Measurements from ENCODE around the gene PRR3. TPM values are rescaled to one million over a fixed set of nuclear protein-coding genes. Genes with fewer than 3 reads are reported as not detected.

Gene PRR3
- total and polyA plus RNA-seq, 2 of the 13 experiments (the other 11 are each of a cell fraction or from before 2014, with no cell fraction given): 14.6 to 21.2 TPM

GRCh38 chr6:30555816-30556065 is 1.4 kb upstream of the PRR3 start (continued):
- TF ChIP-seq ZNF30 (CRISPR knock-in tag; IDR thresholded peaks at IDR 0.05): no peak
- TF ChIP-seq ZMYM3 (CRISPR knock-in tag; IDR thresholded peaks at IDR 0.05): no peak
- TF ChIP-seq ZNF543 (CRISPR knock-in tag; IDR thresholded peaks at IDR 0.05): 0 out of 2 replicates have a peak, but pooled peaks have one; percentile 63
- TF ChIP-seq UBTF (CRISPR knock-in tag; IDR thresholded peaks at IDR 0.05): 0 out of 2 replicates have a peak, but pooled peaks have one; percentile 5
- 0 out of 2 replicates have a peak, but pooled peaks have one; percentile 17 for TF ChIP-seq ARNTL (CRISPR knock-in tag; IDR thresholded peaks at IDR 0.05)
- 0 out of 2 replicates have a peak, but pooled peaks have one; percentile 5 for TF ChIP-seq CBFB (CRISPR knock-in tag; IDR thresholded peaks at IDR 0.05)
- peak; percentile 11; the same call in 1 of the 2 replicates for TF ChIP-seq ELF3 (CRISPR knock-in tag; IDR thresholded peaks at IDR 0.05)
- TF ChIP-seq DPF2 (CRISPR knock-in tag; IDR thresholded peaks at IDR 0.05; ENCODE audit: borderline replicate concordance, low read depth): 0 out of 2 replicates have a peak, but pooled peaks have one; percentile 44
- TF ChIP-seq ZBTB34 (CRISPR knock-in tag; IDR thresholded peaks at IDR 0.05): 0 out of 2 replicates have a peak, but pooled peaks have one; percentile 27
- TF ChIP-seq GABPA (IDR thresholded peaks at IDR 0.05; ENCODE audit: low read depth, low read length): peak; percentile 22; the same call in 1 of the 2 replicates
- no peak for TF ChIP-seq GABPA (CRISPR knock-in tag; IDR thresholded peaks at IDR 0.05; ENCODE audit: low read depth)
- 0 out of 2 replicates have a peak, but pooled peaks have one; percentile 39 for TF ChIP-seq ELF4 (CRISPR knock-in tag; IDR thresholded peaks at IDR 0.05; ENCODE audit: borderline replicate concordance)
- peak; percentile 31; the same call in 1 of the 2 replicates for TF ChIP-seq ZNF687 (CRISPR knock-in tag; IDR thresholded peaks at IDR 0.05)
- peak; percentile 39; the same call in 1 of the 2 replicates for TF ChIP-seq MYPOP (CRISPR knock-in tag; IDR thresholded peaks at IDR 0.05)
- TF ChIP-seq ZNF235 (CRISPR knock-in tag; IDR thresholded peaks at IDR 0.05; ENCODE audit: borderline replicate concordance): peak; percentile 49; the same call in 1 of the 2 replicates
- peak; percentile 3; the same call in 1 of the 2 replicates for TF ChIP-seq ZBTB4 (CRISPR knock-in tag; IDR thresholded peaks at IDR 0.05; ENCODE audit: borderline replicate concordance)
- TF ChIP-seq ZNF567 (CRISPR knock-in tag; IDR thresholded peaks at IDR 0.05; ENCODE audit: borderline replicate concordance): 0 out of 2 replicates have a peak, but pooled peaks have one; percentile 5
